ENCODE results near the gene ATP1B3. TPM values are rescaled to one million over a fixed set of nuclear protein-coding genes. Genes with fewer than 3 reads are reported as not detected.
"Not testable (repeated sequence)": the region's sequence is repeated elsewhere in the genome, so short reads cannot be mapped to it uniquely, and the experiment has no call there.

Gene ATP1B3
- total RNA-seq, 8 experiments from 2014 or later, result 49.5 to 173 (median 65.8) TPM

GRCh38 chr3:141925677-141926076 is 49.2 kb downstream of the ATP1B3 start:
- H3K27ac ChIP-seq; H3K4me3 ChIP-seq; ATAC-seq (replicated peaks in 6 of 8); H3K4me1 ChIP-seq (replicated peaks in 1 of 2); in situ Hi-C loops (cut with MboI; ENCODE audit: low pct_unique_long_range_greater_than_20kb in 2 of 9, low sequenced_read_pairs in 9 of 9, unreplicated experiment in 9 of 9): not testable (repeated sequence)
- 72 to 100% (median 96%) methylated on average over 1 to 4 of the region's 5 CpGs; no CpG with 5 or more reads in 1 of the 10 experiments for WGBS, 10 experiments

- Histone ChIP-seq H3K27ac (no peak overlapping the region), H3K4me3 (no peak overlapping the region), H3K4me1 (replicated peaks in 1 of 2) (no peaks in the 10 kb centered on the region)
- in situ Hi-C loops (cut with MboI; ENCODE audit: low pct_unique_long_range_greater_than_20kb in 2 of 9, low sequenced_read_pairs in 9 of 9, unreplicated experiment in 9 of 9), result no loop called here
- 82 to 100% (median 83%) methylated on average over 1 to 6 of the region's 9 CpGs; no CpG with 5 or more reads in 5 of the 10 experiments for WGBS, 10 experiments
- ATAC-seq (replicated peaks in 6 of 8), result no peak
Observed at GRCh38 chr3:141926929-141927328, 50.5 kb downstream of the ATP1B3 start.

- Histone ChIP-seq H3K4me3 (no peak overlapping the region), H3K27ac (no peak overlapping the region), H3K4me1 (replicated peaks in 1 of 2) (no peaks in the 10 kb centered on the region)
- ATAC-seq (replicated peaks in 6 of 8), result peak in 1 of 8 experiments; percentile 14
- in situ Hi-C loops (cut with MboI; ENCODE audit: low pct_unique_long_range_greater_than_20kb in 2 of 9, low sequenced_read_pairs in 9 of 9, unreplicated experiment in 9 of 9), result no loop called here
- 89 to 100% (median 94%) methylated on average over 2 to 10 of the region's 15 CpGs; no CpG with 5 or more reads in 5 of the 10 experiments for WGBS, 10 experiments
Observed at GRCh38 chr3:141928631-141929270, 52.3 kb downstream of the ATP1B3 start.

GRCh38 chr3:141929341-141929995 is 53.0 kb downstream of the ATP1B3 start:
- no peaks in the 10 kb centered on the region for H3K4me1 ChIP-seq (replicated peaks in 1 of 2)
- H3K27ac ChIP-seq, result no peak overlapping the region
- peak in 3 of 8 experiments; percentile 15 to 45 (median 18) for ATAC-seq (replicated peaks in 6 of 8)
- in situ Hi-C loops (cut with MboI; ENCODE audit: low pct_unique_long_range_greater_than_20kb in 2 of 9, low sequenced_read_pairs in 9 of 9, unreplicated experiment in 9 of 9), result no loop called here
- H3K4me3 ChIP-seq, result no peak overlapping the region
- WGBS, 10 experiments, result 80 to 100% (median 100%) methylated on average over 1 to 3 of the region's 7 CpGs; no CpG with 5 or more reads in 3 of the 10 experiments

- WGBS, 10 experiments, result 0 to 100% (median 100%) methylated on average over 1 of the region's 4 CpGs; no CpG with 5 or more reads in 7 of the 10 experiments
- H3K4me3 ChIP-seq, result no peak overlapping the region
- H3K27ac ChIP-seq, result no peak overlapping the region
- in situ Hi-C loops (cut with MboI; ENCODE audit: low pct_unique_long_range_greater_than_20kb in 2 of 9, low sequenced_read_pairs in 9 of 9, unreplicated experiment in 9 of 9), result no loop called here
- no peaks in the 10 kb centered on the region for H3K4me1 ChIP-seq (replicated peaks in 1 of 2)
- no peak for ATAC-seq (replicated peaks in 6 of 8)
Observed at GRCh38 chr3:141930801-141931200, 54.4 kb downstream of the ATP1B3 start.

- in situ Hi-C loops (cut with MboI; ENCODE audit: low pct_unique_long_range_greater_than_20kb in 2 of 9, low sequenced_read_pairs in 9 of 9, unreplicated experiment in 9 of 9), result no loop called here
- no peak overlapping the region for H3K27ac ChIP-seq
- no peaks in the 10 kb centered on the region for H3K4me1 ChIP-seq (replicated peaks in 1 of 2)
- ATAC-seq (replicated peaks in 6 of 8), result peak in 1 of 8 experiments; percentile 10
- 63 to 94% (median 84%) methylated on average over 3 to 10 of the region's 16 CpGs; no CpG with 5 or more reads in 1 of the 10 experiments for WGBS, 10 experiments
- H3K4me3 ChIP-seq, result no peak overlapping the region
Observed at GRCh38 chr3:141933421-141934300, 57.2 kb downstream of the ATP1B3 start.

GRCh38 chr3:141934354-141934753 is 57.9 kb downstream of the ATP1B3 start:
- H3K4me3 ChIP-seq, result no peak overlapping the region
- 45 to 100% (median 70%) methylated on average over 1 to 4 of the region's 4 CpGs; no CpG with 5 or more reads in 1 of the 10 experiments for WGBS, 10 experiments
- in situ Hi-C loops (cut with MboI; ENCODE audit: low pct_unique_long_range_greater_than_20kb in 2 of 9, low sequenced_read_pairs in 9 of 9, unreplicated experiment in 9 of 9), result no loop called here
- no peak overlapping the region for H3K27ac ChIP-seq
- no peaks in the 10 kb centered on the region for H3K4me1 ChIP-seq (replicated peaks in 1 of 2)
- ATAC-seq (replicated peaks in 6 of 8), result no peak

GRCh38 chr3:141938011-141938500 is 61.6 kb downstream of the ATP1B3 start:
- Histone ChIP-seq H3K4me1 (replicated peaks in 1 of 2) (no peaks in the 10 kb centered on the region), H3K4me3 (no peak overlapping the region), H3K27ac (no peak overlapping the region)
- in situ Hi-C loops (cut with MboI; ENCODE audit: low pct_unique_long_range_greater_than_20kb in 2 of 9, low sequenced_read_pairs in 9 of 9, unreplicated experiment in 9 of 9), result no loop called here
- ATAC-seq (replicated peaks in 6 of 8), result no peak
- WGBS, 10 experiments, result 60 to 100% (median 90%) methylated on average over 1 to 10 of the region's 20 CpGs; no CpG with 5 or more reads in 2 of the 10 experiments

DNA sequence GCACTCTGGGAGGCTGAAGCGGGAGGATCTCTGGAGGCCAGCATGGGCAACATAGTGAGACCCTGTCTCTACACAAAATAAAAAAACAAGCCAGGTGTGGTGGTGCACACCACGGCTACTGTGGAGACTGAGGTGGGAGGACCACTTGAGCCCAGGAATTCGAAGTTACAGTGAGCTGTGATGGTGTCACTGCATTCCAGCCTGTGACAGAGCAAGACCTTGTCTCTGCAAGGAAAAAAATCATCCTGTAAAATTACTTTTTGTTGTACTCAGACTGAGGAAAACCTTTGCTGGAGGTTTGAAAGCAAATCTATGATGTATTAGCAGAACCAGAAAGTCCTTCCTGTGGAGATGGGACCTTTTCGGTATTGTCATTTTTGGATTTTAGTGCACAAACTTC is 63.3 kb downstream of the ATP1B3 start:
- no peak for ATAC-seq (replicated peaks in 6 of 8)
- WGBS, 10 experiments, result 42 to 100% (median 92%) methylated on average over 1 to 4 of the region's 4 CpGs
- in situ Hi-C loops (cut with MboI; ENCODE audit: low pct_unique_long_range_greater_than_20kb in 2 of 9, low sequenced_read_pairs in 9 of 9, unreplicated experiment in 9 of 9), result no loop called here
- H3K4me1 ChIP-seq (replicated peaks in 1 of 2), result no peaks in the 10 kb centered on the region
- H3K4me3 ChIP-seq, result no peak overlapping the region
- H3K27ac ChIP-seq, result no peak overlapping the region

DNA sequence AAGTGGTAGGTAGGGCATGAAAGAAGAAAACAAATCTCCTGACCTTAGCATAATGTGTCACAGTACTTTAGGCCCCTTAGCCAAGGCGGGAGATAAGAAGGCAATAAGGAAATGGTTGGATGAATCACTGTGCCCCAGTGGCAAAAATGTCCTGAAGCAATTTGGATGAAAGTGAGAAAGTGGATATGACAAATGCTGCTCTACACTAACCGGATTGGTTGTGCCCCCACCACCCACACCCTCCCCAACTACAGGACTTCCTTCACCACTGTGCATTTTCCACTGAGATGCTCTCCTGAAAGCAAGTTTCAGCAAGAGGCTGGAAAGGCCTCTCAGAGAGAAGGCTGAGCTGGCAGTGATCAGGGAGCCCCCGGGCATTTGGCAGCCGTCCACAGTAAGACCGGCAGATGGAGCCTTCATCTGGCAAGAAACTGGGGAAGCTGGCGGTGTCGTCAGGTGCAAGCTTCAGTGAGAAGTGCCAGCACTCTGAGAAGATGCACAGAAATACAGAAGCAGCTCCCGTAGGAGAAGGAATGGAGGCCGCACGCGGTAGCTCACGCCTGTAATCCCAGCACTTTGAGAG is 63.8 kb downstream of the ATP1B3 start:
- 0 to 100% (median 56%) methylated on average over 1 to 10 of the region's 12 CpGs for WGBS, 10 experiments
- Histone ChIP-seq H3K4me3 (no peak overlapping the region), H3K27ac (no peak overlapping the region), H3K4me1 (replicated peaks in 1 of 2) (peaks cover 0 to under 1% of the 10 kb centered on the region in 2 donors)
- in situ Hi-C loops (cut with MboI; ENCODE audit: low pct_unique_long_range_greater_than_20kb in 2 of 9, low sequenced_read_pairs in 9 of 9, unreplicated experiment in 9 of 9), result no loop called here
- peak in 5 of 8 experiments; percentile 44 to 84 (median 76) for ATAC-seq (replicated peaks in 6 of 8)

DNA sequence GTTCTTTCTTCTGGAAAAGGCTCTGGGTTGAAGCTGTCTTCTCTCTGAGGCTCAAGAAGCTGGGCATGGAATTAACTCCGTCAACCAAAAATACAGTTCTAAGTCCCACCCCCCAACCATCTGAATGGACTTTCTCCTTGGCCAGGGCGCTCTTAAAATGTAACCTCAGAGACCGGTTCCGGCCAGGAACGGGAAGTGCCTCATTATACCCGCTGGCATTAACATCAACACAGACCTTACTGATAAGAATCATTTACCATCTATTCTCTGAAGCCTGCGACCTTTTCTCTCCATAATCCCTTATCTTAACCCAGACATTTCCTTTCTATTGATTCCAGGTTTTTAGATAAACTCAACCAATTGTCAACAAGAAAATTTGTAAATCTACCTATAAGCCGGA is 64.7 kb downstream of the ATP1B3 start:
- in situ Hi-C loops (cut with MboI; ENCODE audit: low pct_unique_long_range_greater_than_20kb in 2 of 9, low sequenced_read_pairs in 9 of 9, unreplicated experiment in 9 of 9), result no loop called here
- Histone ChIP-seq H3K4me1 (replicated peaks in 1 of 2) (peaks cover 0 to 2% of the 10 kb centered on the region in 2 donors), H3K4me3 (no peak overlapping the region), H3K27ac (no peak overlapping the region)
- WGBS, 10 experiments, result 84 to 100% (median 99%) methylated on average over 1 to 8 of the region's 8 CpGs
- no peak for ATAC-seq (replicated peaks in 6 of 8)

GRCh38 chr3:141942006-141942405 is 65.6 kb downstream of the ATP1B3 start:
- Histone ChIP-seq H3K27ac (no peak overlapping the region), H3K4me1 (replicated peaks in 1 of 2) (peaks cover 0 to 2% of the 10 kb centered on the region in 2 donors), H3K4me3 (no peak overlapping the region)
- 44 to 100% (median 96%) methylated on average over 1 to 6 of the region's 8 CpGs; no CpG with 5 or more reads in 4 of the 10 experiments for WGBS, 10 experiments
- no peak for ATAC-seq (replicated peaks in 6 of 8)
- in situ Hi-C loops (cut with MboI; ENCODE audit: low pct_unique_long_range_greater_than_20kb in 2 of 9, low sequenced_read_pairs in 9 of 9, unreplicated experiment in 9 of 9), result no loop called here

Data from motor neuron (in vitro differentiated cells).